Stromal cell of bone marrow (primary cell): ENCODE results near the gene GRID2.
"Not testable (repeated sequence)": the region's sequence is repeated elsewhere in the genome, so short reads cannot be mapped to it uniquely, and the experiment has no call there.

Experiments used
- DNase-seq: peaks from one replicate; pipeline ENCODE4 v3.0.0-alpha.2; 2012; ENCODE audit warnings: low read depth

GRID2 gene

DNA sequence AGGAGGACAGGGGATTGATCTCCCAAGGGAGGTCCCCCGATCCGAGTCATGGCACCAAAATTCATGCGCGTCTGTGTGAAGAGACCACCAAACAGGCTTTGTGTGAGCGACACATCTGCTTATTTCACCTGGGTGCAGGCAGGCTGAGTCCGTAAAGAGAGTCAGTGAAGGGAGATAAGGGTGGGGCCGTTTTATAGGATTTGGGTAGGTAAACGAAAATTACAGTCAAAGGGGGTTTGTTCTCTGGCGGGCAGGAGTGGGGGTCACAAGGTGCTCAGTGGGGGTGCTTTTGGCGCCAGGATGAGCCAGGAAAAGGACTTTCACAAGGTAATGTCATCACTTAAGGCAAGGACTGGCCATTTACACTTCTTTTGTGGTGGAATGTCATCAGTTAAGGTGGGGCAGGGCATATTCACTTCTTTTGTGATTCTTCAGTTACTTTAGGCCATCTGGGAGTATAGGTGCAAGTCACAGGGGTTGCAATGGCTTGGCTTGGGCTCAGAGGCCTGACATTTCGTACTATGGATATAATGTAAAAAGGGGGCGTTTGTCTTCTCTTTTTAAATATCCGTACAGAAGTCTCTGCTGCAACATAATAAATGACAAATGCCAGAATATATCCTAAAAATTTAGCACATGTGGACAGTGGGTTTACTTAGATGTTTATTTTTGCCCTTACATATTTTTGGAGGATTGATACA lies 140.5 kb downstream of the GRID2 start:
- not testable (repeated sequence) for DNase-seq

DNA sequence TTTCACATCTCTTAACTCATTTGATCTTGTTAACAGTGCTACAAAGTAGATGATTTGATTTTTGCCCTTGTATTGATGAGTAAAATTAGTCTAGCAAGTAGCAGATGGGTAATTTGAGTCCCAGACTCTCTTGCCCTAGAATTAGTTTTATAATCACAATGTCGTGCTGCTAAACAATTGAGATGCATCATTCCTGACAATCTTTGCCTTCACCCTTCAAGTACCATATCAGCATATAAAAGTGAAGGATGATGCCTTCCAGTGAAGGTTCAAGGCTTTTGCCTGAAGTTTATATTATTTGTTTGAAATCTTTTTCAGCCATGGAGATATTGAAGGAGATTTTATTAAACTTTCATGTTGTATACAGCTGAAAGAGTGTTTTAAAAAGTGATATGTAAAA lies 141.4 kb downstream of the GRID2 start:
- DNase-seq = no peak

DNA sequence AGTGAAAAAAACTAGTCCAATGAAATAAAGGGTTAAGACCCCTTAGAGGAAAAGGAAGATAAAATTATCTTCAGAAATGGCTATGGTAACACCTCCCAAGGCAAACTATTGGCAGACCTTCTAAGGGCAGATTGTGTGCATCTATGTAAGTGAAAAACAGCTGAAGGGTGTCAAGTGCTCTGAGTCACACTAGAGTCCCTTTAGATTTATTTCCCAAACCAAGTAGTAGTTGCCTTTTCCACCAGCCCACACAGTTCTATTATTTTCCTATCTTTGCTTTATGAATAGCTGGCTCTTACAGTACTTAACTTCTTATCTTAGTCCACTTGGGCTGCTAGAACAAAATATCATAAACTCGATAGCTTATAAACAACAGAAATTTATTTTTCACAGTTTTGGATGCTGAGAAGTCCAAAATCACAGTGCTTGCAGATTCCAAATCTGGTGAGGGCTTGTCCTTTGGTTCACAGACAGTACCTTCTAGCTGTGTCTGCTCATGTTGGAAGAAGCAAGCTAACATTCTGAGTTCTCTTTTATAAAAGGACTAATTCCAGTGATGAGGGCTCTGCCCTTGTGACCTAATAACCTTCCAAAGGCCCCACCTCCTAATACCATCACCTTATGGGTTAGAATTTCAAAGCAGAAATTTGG lies 143.6 kb downstream of the GRID2 start:
- DNase-seq = no peak

DNA sequence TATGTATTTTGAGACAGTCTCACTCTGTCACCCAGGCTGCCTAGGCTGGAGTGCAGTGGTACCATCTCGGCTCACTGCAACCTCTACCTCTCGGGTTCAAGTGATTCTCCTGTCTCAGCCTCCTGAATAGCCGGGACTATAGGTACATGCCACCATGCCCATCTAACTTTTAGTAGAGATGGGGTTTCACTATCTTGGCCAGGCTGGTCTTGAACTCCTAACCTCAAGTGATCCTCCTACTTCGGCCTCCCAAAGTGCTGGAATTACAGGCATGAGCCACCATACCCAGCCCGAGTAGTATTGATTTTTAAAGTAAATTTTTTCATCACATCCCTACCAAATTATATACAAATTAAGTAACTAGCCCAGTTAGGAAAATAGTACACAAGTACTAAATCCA lies 144.4 kb downstream of the GRID2 start:
- not testable (repeated sequence) for DNase-seq

DNA sequence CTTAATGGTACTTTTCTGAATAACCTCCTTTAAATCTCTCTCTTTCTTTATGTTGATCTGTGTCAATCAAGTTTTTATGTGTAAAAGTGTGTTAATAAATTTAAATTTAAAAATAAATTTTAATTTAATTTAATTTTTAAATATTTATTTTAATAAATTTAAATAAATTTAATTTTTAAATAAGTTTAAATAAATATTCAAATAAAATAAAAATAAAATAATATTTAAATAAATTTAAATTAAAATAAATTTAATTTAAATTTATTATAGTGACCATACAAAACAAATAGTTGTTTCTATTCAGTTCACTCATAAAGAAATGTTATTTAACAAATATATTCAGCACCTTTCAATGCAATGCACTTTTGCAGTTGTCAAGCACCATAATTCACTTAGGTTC lies 146.9 kb downstream of the GRID2 start:
- DNase-seq = no peak

DNA sequence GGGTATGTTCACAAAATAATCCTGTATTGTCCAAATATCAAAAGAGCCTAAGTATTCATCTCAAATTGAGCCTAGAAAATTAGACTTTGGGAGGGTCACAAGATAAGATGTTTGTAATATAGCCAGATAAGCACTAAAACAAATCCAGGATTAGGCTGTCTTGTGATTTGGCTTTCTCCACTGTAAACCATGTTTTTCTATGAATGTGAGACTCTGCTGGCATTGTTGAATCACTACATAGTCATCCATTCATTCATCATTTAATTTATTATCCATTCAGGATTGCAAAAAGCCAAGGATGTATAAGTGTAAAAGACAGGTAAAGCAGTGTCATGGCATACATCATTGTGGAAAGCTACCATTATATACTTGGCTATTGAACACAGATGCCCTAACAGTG lies 148.0 kb downstream of the GRID2 start:
- DNase-seq = no peak

DNA sequence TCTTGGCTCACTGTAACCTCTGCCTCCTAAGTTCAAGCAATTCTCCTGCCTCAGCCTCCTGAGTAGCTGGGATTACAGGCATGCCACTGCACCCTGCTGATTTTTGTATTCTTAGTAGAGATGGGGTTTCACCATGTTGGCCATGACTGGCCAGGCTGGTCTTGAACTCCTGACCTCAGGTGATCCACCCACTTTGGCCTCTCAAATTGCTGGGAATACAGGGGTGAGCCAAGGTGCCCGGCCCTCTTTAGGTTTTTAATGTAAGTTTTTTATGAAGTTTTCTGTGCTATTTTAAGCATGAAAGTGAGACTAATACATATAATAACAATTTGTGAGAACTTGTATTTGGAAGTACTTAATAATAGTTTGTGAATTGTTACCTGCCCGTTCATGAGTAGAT lies 148.6 kb downstream of the GRID2 start:
- not testable (repeated sequence) for DNase-seq

DNA sequence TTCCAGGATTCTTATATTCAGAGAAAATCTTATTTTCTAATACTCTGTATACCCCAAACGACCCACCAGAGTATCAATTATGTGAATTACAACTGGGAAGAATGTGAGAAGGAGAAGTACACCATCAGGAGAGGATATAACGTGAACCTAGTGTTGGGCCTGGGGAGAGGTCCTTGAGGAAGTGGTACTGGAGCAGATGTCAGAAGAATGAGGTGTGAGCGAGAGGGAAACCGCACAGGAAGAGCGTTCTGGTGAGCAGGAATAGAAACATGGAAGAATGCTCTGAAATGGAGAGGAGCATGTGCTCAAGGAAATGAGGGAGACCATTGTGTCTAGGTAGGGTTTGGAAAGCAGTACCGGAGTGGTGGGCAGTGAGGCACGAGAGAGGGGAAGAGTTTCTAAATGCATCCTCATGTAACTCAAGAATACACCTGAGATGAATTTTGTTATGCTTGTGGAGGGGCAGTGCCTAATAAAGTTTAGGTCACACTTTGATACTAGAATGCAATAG lies 151.6 kb downstream of the GRID2 start:
- DNase-seq = no peak

DNA sequence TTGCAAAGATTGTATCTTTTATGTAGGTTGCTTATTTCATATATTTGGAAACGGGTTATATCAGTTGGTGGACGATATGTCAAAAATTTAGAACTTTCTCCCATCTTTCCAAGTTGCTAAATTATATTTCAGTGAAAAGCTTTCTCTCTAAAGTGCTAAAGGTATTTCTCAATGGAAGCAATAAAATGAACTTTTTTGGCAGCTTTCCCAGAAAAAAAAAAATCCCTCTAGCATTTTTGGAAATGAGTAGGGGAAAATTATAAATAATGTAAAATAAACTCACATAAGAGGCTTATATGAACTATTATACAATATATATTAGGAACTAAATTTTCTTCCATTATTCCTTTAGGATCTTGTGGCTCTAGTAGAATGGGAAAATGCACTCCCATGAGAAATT lies 152.2 kb downstream of the GRID2 start:
- DNase-seq = no peak

DNA sequence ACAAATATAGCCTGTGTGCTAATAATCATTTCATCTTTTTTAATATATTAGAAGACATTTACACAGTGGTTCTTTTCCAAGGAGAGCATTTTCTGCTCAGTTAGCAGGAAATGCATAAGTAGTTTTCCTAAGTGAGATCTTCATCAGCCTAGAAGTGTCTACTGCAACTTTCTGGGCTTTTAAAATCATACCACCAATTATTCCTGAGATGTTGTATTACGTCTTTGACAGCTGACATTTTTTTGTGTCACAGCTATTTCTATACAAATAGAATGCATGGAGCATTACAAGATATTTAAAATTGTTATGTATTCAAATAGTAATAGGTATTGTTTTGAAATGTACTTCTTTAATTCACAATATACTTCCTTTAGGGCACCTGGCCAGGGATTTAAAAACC lies 158.0 kb downstream of the GRID2 start:
- no peak for DNase-seq

DNA sequence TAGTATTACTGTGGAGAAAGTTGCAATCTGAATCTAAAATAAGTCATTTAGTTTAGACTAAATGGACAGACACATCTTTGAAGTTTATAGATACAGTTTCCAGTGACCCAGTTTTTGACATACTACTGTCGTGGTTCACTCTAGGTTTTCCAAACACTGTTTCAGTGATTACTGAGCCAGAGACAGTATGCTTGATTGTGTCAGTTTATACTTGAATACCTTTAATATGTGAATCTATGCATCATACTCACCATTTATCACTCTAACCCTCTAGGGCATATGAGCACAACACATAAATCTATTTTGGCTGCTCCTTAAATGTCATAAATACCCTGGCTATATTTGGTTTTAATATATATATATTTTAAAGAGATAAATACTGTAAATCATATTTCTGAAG lies 173.5 kb downstream of the GRID2 start:
- DNase-seq = no peak

DNA sequence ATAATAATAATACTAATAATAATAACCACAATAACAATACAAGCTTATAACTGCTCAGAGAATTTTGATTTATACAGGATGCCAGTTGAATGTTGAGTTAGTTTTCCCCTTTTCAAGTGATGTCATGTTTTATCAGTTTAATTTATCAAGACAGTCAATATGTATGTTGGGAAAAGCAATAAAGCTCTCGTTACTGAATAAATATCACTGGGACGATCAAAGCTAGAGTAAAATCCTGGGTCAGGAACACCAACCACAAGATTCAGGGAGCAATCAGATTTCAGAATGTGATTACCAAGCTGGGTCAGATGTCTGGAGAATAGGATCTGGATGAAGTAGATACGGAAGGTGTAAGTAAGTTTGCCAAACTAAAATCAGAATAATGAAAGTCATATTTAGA lies 179.6 kb downstream of the GRID2 start:
- DNase-seq = no peak

DNA sequence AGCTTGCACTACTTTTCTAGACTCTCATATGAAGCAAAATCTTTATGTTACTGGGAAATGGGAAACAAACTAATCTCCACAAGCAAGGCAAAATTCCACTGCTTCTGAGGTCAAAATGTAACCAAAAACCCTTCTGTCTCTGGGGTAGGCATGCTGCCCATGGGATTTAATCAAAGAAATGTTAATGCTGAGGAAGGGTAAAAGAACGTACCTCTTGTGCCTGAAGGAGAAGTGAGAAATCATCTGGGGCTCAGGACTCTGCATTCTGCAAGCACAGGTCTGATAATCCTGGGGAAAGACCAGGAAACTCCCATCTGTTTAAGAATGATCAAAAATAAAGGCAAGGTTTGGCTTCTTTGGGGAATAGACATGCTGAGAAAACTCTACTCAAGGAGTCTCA lies 184.7 kb downstream of the GRID2 start:
- DNase-seq = no peak

DNA sequence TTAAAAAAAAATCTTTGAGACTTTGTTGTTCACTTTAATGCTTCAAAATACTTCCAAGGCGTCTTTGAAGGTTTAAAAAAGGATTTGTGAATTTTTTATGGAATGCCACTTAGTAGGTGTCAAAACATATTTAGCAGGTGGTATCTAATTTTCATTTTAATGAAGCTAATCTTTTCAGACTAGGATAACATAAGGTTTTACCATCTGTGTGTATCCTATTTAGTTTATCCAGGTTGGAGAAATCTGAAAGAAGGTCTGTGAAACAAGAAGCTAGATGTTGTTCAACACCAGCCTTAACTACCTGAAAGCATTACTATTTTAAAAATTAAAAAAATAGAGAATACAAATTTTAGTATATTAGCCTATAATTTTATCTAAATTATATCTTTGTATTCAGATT lies 193.4 kb downstream of the GRID2 start:
- DNase-seq = no peak

DNA sequence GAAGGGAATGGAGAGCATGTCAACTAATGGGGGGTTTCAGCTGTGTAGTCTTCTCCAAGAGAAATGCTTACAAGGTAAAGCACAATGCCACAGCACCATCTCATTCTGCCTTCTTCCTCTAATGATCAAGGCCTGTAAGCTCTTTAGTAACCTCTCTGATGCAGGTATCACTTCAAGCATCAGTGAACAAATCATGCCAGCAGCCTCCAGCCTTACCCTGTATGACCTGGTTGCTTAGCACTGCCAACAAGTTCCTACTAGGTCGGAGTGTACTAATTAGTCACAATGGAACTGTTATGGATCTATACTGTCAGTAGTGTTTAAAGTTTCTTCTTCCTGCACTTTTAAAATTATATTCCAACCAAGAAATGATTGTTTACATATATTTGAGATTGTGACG lies 197.7 kb downstream of the GRID2 start:
- DNase-seq = no peak

DNA sequence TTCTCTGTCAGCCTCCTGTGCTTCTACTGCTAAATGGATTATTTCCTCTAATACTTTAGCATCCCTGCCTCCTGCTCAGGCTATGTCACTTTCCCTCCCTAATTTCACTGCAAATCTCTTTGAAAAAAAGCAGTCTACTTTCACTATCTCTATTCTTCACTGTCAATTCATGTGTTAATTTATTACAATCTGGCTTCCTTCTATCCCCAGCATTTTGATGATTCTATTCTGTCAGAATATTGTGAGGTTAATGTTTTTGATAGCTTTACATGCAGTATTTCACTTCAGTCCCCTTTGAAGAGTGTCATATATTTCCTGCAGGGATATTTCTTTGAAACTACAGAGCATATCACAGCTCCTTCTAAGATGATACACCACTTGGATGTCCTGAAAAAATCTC lies 203.2 kb downstream of the GRID2 start:
- no peak for DNase-seq

DNA sequence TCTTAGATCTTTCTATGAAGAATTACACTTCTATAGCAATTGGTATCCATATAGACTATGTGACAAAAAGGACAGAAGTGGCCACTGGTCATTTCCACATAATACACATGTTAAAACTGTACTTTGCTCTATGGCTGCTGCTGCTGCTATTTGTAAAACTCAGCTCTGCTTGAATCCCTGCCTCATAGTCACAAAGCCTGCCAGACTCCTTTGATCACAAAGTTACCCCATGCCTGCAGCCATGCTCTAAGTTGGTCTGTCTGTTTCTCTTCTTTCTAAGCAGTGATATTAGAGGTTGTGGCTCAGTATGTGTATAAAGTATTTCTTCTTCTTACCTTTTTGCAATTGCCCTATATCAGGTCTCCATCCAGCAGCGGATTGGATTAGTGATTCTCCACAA lies 210.9 kb downstream of the GRID2 start:
- no peak for DNase-seq

DNA sequence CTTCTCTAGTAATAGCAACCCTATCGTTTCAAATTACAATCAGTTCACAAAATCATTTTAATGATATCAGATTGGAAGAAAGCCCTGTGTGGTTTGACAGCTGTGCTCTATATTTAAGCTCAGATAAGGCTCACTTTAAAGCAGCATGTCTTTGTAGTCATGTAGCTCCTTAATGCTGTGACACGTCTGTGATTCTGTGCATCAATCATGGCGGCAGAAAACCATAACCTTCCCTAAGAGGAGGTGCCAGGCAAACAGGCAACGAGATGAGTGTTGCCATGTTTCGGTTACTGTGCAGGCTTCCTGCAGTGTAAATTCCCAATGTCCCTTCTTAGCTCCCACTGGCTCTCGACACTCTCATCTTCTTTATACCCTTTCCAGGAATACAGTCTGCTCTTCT lies 212.7 kb downstream of the GRID2 start:
- DNase-seq = no peak

DNA sequence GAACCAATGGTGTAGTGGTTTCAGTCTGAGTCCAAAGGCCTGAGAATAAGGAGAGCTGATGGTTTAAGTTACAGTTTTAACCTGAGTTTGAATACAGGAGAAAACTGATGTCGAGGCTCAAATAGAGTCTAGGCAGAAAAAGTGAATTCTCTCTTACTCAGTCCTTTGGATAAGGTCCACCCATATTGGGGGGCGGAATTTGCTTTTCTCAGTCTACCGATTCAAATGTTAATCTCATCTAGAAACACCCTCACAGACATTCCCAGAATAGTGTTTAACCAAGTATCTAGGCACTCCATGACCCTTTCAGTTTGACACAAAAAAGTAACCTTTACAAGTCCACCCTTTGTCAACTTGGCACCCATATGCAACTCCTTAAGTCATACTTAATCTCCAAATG lies 216.0 kb downstream of the GRID2 start:
- DNase-seq = no peak

DNA sequence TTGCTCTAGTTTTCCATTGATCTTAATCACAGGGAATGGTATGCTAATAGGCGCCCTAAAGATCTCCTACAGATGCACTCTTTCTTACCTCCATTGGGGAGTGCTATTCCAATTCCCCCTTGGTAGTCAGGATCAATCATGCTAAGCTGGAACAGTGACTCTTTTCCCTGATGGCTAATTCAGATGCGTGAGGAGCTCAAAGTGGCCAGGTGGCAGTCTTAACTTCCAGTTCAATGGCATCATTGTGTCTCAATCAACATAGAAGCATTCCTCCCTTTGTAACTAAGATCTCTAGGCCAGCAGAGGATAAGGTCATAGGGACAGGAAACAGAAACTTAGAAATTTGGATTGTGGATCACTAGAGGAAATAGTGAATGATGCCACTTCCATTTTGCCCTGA lies 216.8 kb downstream of the GRID2 start:
- DNase-seq = no peak

DNA sequence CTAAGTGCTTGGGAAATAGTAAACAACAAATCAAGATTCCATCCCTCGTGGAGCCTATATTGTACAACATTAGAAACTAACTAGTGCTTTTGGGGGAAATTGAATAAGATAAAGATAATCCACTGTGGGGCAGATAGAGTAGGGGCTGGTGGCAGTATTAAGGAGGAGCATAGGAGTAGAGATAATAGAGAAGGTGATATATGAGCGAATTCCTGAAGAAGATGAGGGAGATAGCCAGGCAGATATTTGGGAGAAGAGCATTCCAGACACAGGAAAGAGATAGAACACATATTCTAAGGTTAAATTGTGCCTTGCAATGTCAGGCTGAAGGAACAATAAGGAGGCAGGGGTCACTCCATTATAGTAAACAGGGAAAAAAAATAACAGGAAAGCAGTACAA lies 218.2 kb downstream of the GRID2 start:
- no peak for DNase-seq

DNA sequence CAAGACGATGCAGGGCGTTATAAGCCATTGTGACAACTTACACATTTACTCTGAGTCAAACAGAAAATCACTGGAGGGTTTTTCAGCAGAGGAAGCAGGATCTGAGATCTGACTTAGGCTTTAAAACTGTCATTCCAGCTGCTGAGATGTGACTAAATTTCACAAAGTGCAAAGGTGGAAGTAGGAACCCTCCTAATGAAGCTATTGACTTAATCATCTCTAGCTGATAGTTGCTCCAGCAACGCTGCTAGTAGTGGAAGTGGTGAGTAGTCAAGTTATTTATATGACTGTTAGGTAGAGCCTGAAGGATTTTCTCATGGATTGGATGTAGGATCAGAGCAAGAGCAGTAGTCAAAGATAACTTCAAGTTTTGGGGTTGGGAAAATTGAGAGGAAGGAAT lies 218.6 kb downstream of the GRID2 start:
- no peak for DNase-seq

DNA sequence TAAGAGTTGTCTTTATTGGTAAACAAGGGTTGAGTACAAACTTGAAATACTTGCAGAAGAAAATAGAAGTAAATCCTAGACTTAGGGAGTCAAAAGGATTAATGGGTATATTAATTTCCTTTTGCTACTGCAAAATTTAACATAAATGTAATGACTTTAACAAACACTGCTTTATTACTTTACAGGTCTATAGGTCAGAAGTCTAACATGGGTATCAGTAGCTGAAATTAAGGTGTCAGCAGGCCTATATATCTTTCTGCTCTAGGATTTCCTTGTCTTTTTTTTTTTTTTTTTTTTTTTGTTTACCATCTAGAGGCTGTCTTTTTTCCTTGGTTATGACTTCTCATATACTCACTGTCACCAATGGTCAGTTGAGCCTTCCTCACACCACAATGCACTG lies 220.4 kb downstream of the GRID2 start:
- no peak for DNase-seq

DNA sequence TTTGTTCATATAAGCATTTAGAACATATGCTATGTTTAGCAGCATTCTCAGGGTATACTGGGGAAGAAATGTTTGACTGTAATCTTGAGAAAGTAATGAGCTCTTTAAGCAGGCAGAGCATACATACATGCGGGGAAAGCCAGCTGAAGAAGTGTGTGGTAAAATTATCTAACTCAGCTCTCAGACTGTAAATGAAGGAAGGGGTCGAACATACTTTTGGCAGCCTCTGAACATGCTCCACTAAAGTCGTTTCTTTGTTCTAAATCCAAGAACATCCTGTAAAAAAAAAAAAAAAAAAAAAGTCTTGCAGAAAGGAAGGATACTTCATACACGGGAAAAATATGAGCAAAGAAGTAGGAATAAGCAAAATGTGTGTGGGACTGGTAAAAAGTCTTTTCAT lies 224.8 kb downstream of the GRID2 start:
- DNase-seq = no peak
